Epithelial cell of proximal tubule (primary cell): ENCODE measurements around the gene ZAP70. TPM values are rescaled to one million over a fixed set of nuclear protein-coding genes. Genes with fewer than 3 reads are reported as not detected.
"Not testable (repeated sequence)": the region's sequence is repeated elsewhere in the genome, so short reads cannot be mapped to it uniquely, and the experiment has no call there.

Source experiments
- DNase-seq: peaks from one replicate; pipeline ENCODE4 v3.0.0-alpha.2; 2011; ENCODE audit warnings: low read depth
- H3K4me3 ChIP-seq: 2 replicates; pipeline ENCODE4 v1.5.1; 2011; ENCODE audit warnings: low read depth, mild to moderate bottlenecking, low read length
- CTCF ChIP-seq: conservative IDR thresholded peaks from 2 replicates; pipeline ENCODE4 v1.5.1; 2012; ENCODE audit warnings: low read depth, mild to moderate bottlenecking, low read length
- total RNA-seq: library from RNA; depleted of rRNA; stranded (reverse); fragments of >200 nt; gene quantifications from 2 replicates; pipeline ENCODE4 v1.2.3, GENCODE V29; 2015

Gene ZAP70
- total RNA-seq, 1 donor from 2014 or later, result not detected

- TF ChIP-seq CTCF, result no peak
- H3K4me3 ChIP-seq, result no peak overlapping the region
- DNase-seq, result no peak
Measured at GRCh38 chr2:97704989-97705388, 8.4 kb upstream of the ZAP70 start.

GRCh38 chr2:97706112-97706511 is 7.3 kb upstream of the ZAP70 start:
- DNase-seq, result no peak
- no peak for TF ChIP-seq CTCF
- H3K4me3 ChIP-seq, result no peak overlapping the region

- H3K4me3 ChIP-seq, result no peak overlapping the region
- no peak for TF ChIP-seq CTCF
- no peak for DNase-seq
Measured at GRCh38 chr2:97706708-97707345, 6.5 kb upstream of the ZAP70 start.

- DNase-seq, result no peak
- TF ChIP-seq CTCF, result no peak
- no peak overlapping the region for H3K4me3 ChIP-seq
Measured at GRCh38 chr2:97707362-97708047, 5.9 kb upstream of the ZAP70 start.

- DNase-seq, result no peak
- no peak for TF ChIP-seq CTCF
- H3K4me3 ChIP-seq, result no peak overlapping the region
Measured at GRCh38 chr2:97708048-97708380, 5.4 kb upstream of the ZAP70 start.

GRCh38 chr2:97708608-97709007 is 4.8 kb upstream of the ZAP70 start:
- H3K4me3 ChIP-seq, result no peak overlapping the region
- no peak for TF ChIP-seq CTCF
- DNase-seq, result no peak

- no peak for TF ChIP-seq CTCF
- no peak for DNase-seq
Measured at GRCh38 chr2:97711394-97711711, 2.0 kb upstream of the ZAP70 start.

GRCh38 chr2:97712175-97712574 is 1.2 kb upstream of the ZAP70 start:
- not testable (repeated sequence) for H3K4me3 ChIP-seq, DNase-seq

More at GRCh38 chr2:97711394-97711711, 2.0 kb upstream of the ZAP70 start:
- no peak overlapping the region for H3K4me3 ChIP-seq
